Eye (tissue), 1 donor: ENCODE data around the gene IER3IP1.
"Not testable (repeated sequence)": the region's sequence is repeated elsewhere in the genome, so short reads cannot be mapped to it uniquely, and the experiment has no call there.

Experiments used
- DNase-seq: peaks from one replicate; pipeline ENCODE4 v3.0.0-alpha.2; 2015

Gene IER3IP1

GRCh38 chr18:47158404-47158803 lies 17.8 kb downstream of the IER3IP1 start:
- not testable (repeated sequence) for DNase-seq

- DNase-seq: no peak
Measured at GRCh38 chr18:47151439-47151838, 24.7 kb downstream of the IER3IP1 start.

GRCh38 chr18:47150824-47151366 lies 25.3 kb downstream of the IER3IP1 start:
- no peak for DNase-seq

- DNase-seq: peak; percentile 95
Measured at GRCh38 chr18:47150029-47150823, 25.9 kb downstream of the IER3IP1 start, which contains the start of gene HDHD2. TSS of gene HDHD2 (minus strand) at chr18:47150500. CDS start at chr18:47136439, 14,061 bp downstream.

GRCh38 chr18:47149457-47150028 lies 26.6 kb downstream of the IER3IP1 start:
- no peak for DNase-seq

GRCh38 chr18:47146206-47146605 lies 30.0 kb downstream of the IER3IP1 start:
- DNase-seq: no peak

- DNase-seq: no peak
Measured at GRCh38 chr18:47143899-47144485, 32.2 kb downstream of the IER3IP1 start.

- no peak for DNase-seq
Measured at GRCh38 chr18:47143153-47143552, 33.0 kb downstream of the IER3IP1 start.

- no peak for DNase-seq
Measured at GRCh38 chr18:47141289-47141688, 34.9 kb downstream of the IER3IP1 start.

GRCh38 chr18:47121146-47121545 lies 55.0 kb downstream of the IER3IP1 start:
- no peak for DNase-seq

GRCh38 chr18:47120428-47120827 lies 55.7 kb downstream of the IER3IP1 start:
- DNase-seq: no peak

GRCh38 chr18:47118981-47119380 lies 57.2 kb downstream of the IER3IP1 start:
- DNase-seq: no peak

- no peak for DNase-seq
Measured at GRCh38 chr18:47115205-47115604, 61.0 kb downstream of the IER3IP1 start.

- no peak for DNase-seq
Measured at GRCh38 chr18:47113796-47114540, 62.2 kb downstream of the IER3IP1 start.

- DNase-seq: no peak
Measured at GRCh38 chr18:47110492-47111274, 65.5 kb downstream of the IER3IP1 start.

- DNase-seq: no peak
Measured at GRCh38 chr18:47109720-47110119, 66.4 kb downstream of the IER3IP1 start.

GRCh38 chr18:47108998-47109405 lies 67.2 kb downstream of the IER3IP1 start:
- no peak for DNase-seq

GRCh38 chr18:47108373-47108772 lies 67.8 kb downstream of the IER3IP1 start:
- DNase-seq: no peak
